HG03064 (cell line): Measurements from ENCODE around the gene B4GALNT3.

Experiments
- ATAC-seq: cut with Tn5 transposase; IDR thresholded peaks from one replicate; pipeline ENCODE4 v1.9.1; 2021; ENCODE audit warnings: low read depth; ENCODE audit not compliant: unreplicated experiment

The B4GALNT3 gene

DNA sequence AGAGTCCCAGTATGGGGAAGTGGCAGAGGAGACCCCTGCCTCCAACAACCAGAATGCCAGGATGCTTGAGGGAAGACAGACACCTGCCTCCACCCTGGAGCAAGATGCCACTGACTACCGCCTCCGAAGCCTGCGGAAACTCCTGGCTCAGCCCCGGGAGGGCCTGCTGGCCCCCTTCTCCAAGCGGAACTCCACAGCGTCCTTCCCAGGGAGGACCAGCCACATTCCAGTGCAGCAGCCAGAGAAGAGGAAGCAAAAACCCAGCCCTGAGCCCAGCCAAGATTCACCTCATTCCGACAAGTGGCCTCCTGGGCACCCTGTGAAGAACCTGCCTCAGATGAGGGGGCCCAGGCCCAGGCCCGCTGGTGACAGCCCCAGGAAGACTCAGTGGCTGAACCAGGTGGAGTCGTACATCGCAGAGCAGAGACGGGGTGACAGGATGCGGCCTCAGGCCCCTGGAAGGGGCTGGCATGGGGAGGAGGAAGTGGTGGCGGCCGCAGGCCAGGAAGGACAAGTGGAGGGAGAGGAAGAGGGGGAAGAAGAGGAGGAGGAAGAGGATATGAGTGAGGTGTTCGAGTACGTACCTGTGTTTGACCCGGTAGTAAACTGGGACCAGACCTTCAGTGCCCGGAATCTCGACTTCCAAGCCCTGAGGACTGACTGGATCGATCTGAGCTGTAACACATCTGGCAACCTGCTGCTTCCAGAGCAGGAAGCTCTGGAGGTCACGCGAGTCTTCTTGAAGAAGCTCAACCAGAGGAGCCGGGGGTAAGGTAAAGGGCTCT, 93.7 kb downstream of the B4GALNT3 start:
- ATAC-seq = no peak

DNA sequence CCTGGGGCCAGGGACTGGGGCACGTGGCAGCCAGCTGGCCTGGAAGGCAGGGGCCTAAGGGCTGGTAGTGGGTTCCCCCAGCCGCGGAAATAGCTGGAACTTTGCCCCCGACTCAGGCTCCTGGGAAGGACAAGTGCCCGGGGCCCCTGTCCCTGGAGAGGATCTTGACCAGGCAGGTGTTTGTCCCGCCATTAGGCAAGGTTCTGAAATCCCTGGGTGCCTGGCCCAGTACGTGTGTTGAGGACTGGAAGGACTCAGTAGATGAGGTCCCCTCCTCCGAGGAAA, 94.2 kb downstream of the B4GALNT3 start:
- ATAC-seq = no peak

DNA sequence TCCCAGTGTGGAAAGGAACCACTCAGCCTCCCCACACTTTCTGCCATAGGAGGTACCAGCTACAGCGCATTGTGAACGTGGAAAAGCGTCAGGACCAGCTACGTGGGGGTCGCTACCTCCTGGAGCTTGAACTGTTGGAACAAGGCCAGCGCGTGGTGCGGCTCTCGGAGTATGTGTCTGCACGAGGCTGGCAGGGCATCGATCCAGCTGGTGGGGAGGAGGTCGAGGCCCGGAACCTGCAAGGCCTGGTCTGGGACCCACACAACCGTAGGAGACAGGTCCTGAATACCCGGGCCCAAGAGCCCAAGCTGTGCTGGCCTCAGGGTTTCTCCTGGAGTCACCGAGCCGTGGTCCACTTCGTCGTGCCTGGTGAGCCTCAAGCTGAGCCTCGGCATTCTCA, 96.8 kb downstream of the B4GALNT3 start:
- no peak for ATAC-seq

DNA sequence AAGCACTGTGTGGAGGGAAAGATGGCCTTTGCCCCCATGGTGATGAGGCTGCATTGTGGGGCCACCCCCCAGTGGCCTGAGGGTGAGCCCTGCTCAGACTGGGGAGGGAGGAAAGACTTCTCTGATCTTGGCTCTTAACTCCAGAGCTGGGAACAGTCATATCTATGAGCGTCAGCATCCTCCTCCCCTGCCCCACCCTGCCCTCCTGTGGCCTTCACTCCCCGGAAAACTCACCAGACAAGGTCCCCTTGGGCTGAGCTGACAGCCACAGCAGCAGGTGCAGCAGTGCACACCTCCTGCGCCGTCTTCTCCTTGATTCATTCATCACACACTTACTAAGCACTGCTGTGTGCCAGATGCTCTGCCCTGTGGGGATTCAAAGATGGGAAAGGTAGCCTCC, 98.8 kb downstream of the B4GALNT3 start:
- ATAC-seq = no peak

DNA sequence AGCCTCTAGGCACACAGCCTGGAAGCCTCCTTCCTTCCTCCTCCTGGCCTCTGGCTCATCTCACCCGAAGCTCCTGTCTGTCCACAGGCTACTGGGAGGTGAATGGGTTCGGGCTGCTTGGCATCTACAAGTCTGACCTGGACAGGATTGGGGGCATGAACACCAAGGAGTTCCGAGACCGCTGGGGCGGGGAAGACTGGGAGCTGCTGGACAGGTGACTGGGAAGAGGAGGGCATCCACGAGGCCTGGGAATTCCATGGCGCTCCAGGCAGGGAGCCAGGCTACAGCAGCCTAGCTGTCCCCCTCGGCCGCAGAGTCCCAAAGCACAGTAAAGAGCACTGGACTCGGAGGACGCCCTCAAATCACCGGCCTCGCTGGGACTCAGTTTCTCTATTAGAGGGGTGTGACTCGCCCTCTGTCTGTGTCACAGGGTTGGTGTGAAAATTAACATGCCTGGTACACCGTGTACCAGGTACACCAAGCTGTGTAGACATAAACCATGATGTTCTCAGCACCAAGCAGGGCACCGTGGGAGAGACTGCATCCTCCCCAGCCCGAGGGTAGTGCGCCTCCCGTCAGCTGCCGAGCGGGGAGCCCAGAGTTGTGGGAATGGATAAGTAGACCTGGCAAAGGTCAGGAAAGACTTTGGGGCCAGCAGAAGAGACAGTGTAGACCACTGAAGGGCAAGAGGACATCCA, 99.6 kb downstream of the B4GALNT3 start:
- ATAC-seq = no peak

DNA sequence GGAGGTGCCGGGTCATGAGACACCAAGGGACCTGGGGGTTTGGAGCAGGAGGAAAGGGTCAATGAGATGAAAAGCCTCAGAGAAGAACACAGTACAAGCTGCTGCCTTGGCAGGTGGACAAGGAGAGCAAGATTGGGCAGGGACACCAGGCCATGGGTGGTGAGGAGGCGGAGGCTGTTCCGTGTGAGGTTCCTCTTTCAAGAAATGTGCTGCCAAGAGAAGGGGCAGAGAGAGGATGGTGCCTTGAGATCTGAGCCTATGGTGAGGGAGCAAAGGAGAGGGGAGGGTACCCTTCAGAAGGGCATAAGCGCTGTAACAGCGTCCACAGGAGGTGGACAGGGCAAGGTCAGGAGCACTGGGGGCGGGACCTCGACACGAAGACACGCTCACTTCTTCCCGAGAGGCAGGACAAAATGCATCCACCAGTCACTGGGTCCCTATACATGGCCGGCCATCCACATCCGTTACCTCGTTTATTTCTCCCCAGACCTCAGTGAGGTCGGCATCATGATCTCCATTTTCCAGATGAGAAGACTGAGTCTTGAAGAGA, 100.2 kb downstream of the B4GALNT3 start:
- no peak for ATAC-seq

DNA sequence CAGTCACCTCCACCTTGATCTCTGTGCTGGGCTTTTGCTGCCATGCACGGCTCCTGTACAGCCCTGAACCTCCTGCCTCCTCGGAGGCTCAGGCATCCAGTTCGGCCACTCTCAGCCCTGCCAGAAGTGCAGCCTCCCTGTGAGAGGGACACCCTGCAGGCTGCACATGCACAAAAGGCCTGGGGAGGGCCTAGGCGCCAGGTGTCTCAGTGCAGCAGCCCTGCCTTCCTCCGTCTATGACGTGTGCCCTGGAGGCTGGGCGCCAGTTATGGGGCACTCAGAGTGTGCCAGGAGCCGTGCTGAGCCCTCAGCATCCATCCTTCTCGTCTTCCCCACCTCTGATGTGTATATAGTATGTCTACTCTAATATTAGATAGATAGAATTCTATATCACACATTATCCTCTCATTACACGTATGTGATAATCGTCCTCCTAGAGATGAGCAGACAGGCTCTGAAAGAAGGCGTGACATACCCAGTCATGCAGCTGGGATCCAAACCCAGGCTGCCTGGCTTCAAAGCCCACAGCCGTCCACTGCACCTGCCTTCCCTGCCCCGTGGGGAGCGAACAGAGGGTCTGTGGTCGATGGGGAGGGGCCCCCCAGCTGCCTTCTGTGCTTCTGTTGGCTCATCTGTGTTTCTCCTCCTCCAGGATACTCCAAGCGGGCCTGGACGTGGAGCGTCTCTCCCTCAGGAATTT, 101.1 kb downstream of the B4GALNT3 start:
- no peak for ATAC-seq

DNA sequence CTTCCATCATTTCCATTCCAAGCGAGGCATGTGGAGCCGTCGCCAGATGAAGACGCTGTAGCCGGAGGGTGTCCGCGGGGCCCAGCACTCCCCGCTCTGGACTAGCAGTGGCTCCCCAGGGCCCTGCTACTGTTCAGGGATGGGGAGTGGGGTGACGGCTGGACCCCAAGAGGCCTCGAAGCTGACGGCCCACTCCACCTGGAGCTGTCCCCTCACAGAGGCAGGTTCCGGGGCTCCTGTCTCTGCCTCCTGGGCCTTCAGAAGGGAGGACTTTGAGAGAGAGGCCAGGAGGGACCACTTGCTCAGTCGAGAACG, 101.6 kb downstream of the B4GALNT3 start:
- no peak for ATAC-seq

DNA sequence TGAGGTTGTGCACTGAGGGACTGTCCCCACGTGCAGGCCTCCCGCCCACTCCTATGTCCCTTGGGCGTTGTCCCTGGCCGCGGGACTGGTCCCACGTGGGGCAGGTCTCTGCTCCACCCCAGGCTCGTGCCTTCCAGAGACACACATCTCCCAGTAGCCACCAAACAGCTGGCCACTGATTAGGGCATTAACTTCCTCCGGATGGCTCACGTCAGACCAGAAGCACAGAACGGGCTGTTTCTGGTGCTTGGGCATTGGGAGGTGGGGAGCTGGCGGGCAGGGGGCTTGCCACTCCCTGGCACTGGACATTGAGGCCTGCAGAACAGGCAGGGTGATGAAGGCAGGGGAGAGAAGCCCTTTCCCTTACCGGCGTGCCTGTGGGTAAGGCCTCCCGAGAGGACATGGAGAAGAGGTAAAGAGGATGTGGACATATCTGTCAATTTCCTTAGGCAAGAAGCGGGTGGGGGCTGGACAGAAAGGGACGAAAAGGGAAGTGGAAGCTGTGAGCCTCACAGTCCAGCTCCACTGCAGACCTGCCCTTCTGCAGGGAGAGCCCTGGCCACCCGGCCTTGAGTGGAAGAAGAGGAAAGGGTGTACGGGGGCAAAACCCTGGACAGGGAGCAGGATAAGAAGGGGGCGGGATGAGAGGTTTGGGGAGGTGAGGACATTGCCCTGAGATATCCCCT, 102.3 kb downstream of the B4GALNT3 start:
- ATAC-seq = no peak

DNA sequence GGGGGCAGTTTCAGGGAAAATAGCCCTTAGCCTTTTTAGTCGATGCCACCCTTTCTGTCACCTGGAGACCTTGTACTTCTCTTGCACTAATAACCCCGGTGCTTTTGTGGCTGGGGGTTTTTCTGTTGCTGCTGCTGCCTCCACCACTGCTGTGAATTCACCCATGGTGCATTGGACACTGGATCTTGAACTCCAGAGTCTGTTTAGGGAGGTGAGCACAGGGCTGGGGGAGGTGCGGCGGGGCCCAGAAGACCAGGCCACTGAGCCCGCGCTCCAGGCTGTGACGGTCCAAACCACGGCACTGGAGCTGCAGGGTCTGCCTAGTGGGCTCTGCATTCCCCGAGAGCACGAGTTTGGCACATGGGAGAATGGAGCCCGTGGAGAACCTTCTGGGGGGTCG, 102.9 kb downstream of the B4GALNT3 start:
- ATAC-seq = no peak

DNA sequence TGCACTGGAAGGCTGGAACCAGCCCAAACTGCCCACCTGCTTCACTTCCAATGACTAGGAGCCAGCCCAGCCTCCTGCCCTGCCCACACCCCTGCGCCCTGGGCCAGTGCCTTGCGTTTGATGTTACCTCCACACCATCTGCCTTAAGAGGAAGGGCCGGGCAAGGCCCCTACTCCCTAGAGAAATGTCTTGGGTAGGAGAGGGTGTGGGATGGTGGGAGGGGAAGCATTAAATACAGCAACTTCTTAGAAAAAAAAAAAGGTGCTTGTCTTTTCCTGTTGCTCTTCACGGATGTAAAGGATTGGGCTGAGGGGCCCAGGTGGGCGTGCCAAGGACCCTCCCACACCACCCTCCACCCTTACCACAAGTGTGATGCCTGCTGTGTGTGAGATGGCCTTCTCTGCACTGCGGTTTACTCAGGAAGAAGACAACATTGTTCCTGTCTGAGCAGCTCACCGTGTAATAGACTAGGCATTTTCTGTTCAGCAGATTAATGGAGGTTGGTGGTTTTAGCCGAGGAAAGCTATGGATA, 103.6 kb downstream of the B4GALNT3 start:
- ATAC-seq = no peak

DNA sequence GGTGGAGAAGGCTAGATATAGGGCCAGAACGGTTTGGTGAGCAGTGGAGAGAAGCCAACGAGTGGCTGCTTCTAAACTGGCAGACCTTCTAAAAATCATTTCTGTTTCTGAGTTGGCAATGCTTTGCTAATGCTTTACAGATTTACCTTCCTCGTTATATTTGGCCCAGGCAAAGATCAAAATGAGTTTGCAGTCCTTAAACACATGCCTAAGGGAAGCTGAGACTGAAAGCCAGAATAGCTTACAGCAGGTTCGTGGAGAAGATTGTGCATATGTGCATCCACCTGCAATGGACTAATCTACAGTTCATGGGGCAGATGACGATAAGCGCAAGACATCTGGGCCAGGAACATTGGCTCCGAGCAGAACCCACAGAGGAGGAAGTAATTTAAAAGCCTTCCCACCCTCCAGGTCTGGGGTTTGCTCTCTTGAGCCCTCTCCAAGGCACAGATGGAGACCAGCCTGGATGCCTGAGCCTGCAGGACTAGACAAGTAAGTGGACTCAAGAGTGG, 104.1 kb downstream of the B4GALNT3 start:
- ATAC-seq = no peak

DNA sequence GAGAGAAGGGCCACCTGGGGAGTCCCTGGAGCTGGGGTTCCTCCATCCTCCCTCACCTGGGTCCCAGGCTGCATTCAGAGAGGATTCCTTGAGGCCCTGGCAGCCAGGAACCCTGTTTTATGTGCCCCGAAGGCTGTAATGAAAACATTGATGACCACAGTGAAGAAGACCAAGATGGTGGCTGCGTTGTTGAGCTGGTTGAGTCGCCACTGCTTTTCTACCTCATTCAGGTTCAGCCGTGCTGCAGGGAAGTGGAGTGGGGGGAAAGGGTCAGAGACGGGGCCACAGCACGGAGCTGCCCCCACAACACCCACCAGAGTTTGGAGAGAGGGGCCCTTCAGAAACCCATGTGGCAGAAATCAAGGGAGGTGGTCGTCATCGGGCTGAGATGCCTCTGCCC, 105.4 kb downstream of the B4GALNT3 start:
- ATAC-seq = no peak

DNA sequence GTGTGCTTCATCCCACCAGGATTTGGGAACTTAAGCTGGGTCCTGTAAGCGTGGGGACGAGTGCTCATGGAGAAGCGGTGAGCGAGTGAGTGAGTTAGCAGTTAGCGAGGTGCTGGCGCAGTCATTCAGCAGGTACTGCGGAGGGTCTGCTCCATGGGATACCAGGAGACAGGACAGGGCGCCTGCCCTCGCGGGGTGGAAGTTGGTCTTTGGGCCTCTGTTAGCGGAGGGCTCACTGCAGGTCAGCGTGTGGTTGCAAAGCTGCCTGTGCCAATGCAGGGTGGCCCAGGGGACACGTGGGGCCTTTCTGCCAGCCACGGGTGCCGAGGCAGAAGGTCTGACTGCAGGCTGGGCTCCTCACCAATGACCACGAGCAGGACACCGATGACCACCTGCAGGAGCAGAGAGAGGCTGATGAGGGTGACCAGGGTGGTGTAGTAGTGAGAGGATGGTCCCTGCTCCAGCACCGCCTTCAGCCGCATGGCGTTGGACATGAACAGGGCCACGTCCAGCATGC, 105.9 kb downstream of the B4GALNT3 start:
- no peak for ATAC-seq

DNA sequence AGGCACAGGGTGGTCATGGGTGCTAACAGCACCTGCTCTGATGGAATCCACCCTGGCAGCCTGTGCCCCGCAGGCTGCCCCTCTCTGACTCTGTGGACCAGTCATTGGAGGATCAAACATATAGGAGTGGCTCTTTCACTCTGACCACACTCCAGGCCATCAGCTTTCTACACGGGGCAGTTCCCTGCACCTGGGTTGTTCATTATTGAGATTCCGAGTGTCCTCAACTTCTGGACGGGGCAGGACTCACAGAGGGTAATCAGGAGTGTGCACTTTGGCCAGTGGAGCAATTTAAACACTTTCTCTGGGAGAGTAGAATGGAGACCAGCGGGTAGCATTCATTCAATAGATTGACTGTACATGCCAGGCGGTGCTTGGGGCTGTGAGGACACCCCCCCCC, 108.7 kb downstream of the B4GALNT3 start:
- ATAC-seq = no peak

DNA sequence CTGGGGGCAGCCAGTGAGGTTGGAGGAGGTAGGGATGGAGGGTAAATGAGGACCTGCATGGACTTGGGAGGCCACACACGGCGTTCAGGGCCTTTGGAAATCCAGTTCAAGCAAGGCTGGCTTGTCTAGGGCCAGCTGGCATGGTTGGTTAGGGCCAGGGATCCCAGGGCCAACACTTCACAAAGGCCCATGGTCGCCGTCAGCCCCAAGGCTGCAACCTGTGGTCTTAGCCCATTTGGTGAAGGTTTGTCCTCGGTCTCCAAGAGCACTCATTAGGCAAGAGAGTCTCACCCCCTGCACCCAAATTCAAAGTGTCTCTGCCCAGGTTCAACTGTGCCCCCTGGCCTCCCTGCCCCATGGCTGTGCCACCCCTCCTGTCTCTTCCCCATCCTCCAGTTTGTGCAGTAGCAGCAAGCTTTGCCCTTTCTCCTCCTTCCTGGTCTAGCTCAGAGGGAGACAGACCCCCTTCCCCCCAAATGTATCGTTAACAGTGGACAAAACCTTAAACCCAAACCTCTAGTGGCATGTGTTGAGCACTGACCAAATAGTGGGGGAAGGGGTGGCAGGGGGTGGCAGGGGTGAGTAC, 109.4 kb downstream of the B4GALNT3 start:
- no peak for ATAC-seq

DNA sequence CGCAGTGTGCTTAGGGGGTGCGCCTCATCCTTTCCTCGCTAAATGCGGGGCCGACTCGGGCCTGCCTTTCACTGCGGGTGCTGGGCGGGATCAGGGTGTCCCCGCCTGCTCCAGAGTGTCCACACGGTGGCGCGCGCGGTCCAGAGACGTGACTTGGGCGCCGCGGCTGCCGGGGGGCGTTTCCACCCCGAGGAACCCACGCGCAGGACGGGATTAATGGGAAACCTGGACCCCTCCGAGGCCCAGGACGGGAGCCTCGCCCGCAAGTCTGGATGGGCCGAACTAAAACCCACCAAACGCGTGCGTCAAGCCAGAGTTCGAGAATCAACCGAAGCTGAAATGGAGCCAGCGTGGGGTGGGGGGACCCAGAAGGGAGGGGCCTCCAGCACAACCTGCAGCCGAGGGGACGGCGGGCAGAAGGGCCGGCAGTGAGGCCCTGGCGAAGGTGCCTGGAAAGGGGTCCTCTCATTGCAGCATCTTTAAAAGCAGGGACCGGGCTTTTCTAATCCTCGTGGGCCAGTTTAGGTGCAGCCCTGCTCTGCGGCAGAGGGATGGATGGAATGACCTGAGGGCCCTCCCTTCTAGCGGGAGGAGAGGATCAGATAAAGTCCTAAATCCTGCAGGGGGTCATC, 110.2 kb downstream of the B4GALNT3 start:
- no peak for ATAC-seq

DNA sequence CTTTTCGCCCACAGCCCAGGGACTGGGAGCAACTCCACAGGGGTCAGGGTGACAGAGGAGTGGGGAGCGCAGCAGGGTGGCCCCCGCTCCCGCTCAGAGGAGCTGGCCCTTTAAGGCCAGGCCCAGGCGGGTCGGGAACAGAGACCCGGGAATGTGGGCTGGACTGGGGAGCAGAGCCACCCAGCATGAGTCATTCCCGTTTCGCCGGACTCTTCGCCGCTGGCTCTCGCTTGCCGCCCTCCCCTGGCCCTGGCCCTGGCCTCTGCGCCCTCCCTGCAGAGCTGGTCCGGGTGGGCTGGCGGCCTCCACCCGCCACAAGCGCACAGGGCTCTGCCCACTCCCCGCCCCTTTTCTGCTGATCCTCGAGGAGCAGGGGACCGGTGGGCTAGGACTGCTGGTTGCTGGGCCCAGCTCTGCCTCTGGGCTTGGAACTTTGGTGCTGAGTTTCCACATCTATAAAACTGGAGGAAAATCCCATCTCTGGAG, 110.7 kb downstream of the B4GALNT3 start:
- ATAC-seq = no peak
